Measurements from ENCODE around the gene DYDC1.

DYDC1 gene

GRCh38 chr10:80288849-80289248 is 67.7 kb downstream of the DYDC1 start:
- TF ChIP-seq, protein P1, sequence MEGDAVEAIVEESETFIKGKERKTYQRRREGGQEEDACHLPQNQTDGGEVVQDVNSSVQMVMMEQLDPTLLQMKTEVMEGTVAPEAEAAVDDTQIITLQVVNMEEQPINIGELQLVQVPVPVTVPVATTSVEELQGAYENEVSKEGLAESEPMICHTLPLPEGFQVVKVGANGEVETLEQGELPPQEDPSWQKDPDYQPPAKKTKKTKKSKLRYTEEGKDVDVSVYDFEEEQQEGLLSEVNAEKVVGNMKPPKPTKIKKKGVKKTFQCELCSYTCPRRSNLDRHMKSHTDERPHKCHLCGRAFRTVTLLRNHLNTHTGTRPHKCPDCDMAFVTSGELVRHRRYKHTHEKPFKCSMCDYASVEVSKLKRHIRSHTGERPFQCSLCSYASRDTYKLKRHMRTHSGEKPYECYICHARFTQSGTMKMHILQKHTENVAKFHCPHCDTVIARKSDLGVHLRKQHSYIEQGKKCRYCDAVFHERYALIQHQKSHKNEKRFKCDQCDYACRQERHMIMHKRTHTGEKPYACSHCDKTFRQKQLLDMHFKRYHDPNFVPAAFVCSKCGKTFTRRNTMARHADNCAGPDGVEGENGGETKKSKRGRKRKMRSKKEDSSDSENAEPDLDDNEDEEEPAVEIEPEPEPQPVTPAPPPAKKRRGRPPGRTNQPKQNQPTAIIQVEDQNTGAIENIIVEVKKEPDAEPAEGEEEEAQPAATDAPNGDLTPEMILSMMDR (IDR thresholded peaks at IDR 0.05; ENCODE audit: low read depth, low read length, missing control alignments) = no peak
- in situ Hi-C loops (cut with HindIII; ENCODE audit: low pct_ligation_motif_present, low sequenced_read_pairs) = no loop called here
- no peak for DNase-seq
- no peaks in the 10 kb centered on the region for H3K27me3 ChIP-seq (replicated peaks)
- no peak overlapping the region for H3K4me3 ChIP-seq (ENCODE audit: low read depth, low read length)
- no peak overlapping the region for H3K27ac ChIP-seq
- no peaks in the 10 kb centered on the region for H3K36me3 ChIP-seq (replicated peaks)
